A673 (cell line): ENCODE data around the gene DNAL4.

Experiments used
- EZH2 ChIP-seq: fragments of 200-600 bp; sonication (generic); IDR thresholded peaks from 2 replicates; pipeline ENCODE4 v1.6.1; 2017; ENCODE audit warnings: borderline replicate concordance, low read depth, mild to moderate bottlenecking, mixed read lengths, antibody characterized with exemption, low read length; ENCODE audit not compliant: poor library complexity, severe bottlenecking
- TF ChIP-seq, protein P1 (sequence below): fragments of 300-800, 200-600 bp; sonication (generic); conservative IDR thresholded peaks from 2 replicates; pipeline ENCODE4 v1.5.1; 2017; ENCODE audit warnings: low read depth, mild to moderate bottlenecking, antibody characterized with exemption, low read length, moderate library complexity, mixed read lengths

DNA sequence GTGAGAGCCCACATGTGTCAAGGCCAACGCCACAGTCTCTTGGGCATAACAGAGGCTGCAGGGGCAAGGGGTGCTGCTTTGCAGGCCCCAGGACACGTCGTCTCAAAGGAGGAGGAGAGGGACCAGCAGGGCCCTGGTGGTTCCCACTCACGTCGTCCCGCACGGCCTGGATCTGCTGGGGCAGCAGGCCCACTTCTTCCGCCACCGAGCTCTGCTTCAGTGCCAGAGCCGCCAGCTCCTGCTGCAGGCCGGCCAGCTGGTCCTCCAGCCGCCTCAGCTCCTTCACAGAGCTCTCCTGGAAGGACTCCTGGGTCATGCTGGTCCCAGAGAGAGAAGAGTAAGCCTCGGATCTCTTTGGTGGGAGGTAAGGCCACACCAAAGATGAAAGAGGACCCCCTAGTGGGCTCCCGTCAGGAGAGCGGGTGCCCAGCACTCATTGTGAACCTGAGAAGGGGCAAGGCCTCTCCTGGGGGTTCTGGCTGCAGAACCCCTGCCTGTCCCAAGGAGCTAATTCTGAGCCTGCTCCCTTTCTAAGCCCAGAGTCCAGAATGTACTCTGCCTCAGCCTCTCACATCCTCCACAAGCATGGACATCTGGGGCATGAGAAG lies 53.7 kb downstream of the DNAL4 start:
- TF ChIP-seq, protein P1, sequence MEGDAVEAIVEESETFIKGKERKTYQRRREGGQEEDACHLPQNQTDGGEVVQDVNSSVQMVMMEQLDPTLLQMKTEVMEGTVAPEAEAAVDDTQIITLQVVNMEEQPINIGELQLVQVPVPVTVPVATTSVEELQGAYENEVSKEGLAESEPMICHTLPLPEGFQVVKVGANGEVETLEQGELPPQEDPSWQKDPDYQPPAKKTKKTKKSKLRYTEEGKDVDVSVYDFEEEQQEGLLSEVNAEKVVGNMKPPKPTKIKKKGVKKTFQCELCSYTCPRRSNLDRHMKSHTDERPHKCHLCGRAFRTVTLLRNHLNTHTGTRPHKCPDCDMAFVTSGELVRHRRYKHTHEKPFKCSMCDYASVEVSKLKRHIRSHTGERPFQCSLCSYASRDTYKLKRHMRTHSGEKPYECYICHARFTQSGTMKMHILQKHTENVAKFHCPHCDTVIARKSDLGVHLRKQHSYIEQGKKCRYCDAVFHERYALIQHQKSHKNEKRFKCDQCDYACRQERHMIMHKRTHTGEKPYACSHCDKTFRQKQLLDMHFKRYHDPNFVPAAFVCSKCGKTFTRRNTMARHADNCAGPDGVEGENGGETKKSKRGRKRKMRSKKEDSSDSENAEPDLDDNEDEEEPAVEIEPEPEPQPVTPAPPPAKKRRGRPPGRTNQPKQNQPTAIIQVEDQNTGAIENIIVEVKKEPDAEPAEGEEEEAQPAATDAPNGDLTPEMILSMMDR = no peak
- no peak for TF ChIP-seq EZH2
